T-helper 17 cell (primary cell): ENCODE measurements around the gene DAW1. TPM values are rescaled to one million over a fixed set of nuclear protein-coding genes. Genes with fewer than 3 reads are reported as not detected.

Source experiments
- ATAC-seq: fragments of 150-1000 bp; cut with Tn5 transposase; 2 replicates; pipeline ENCODE4 v1.10.0; 2021; ENCODE audit warnings: mild to moderate bottlenecking, moderate library complexity
- DNase-seq, 3 donors: peaks; one replicate each; pipeline versions ENCODE4 v3.0.0 to v3.0.0-alpha.2; 2020 to 2021
- H3K9me3 ChIP-seq: one replicate; pipeline ENCODE4 v1.7.0; 2013; ENCODE audit warnings: low read length, mild to moderate bottlenecking; ENCODE audit not compliant: control insufficient read depth, poor library complexity, severe bottlenecking
- H3K27ac Mint-ChIP-seq: one replicate; pipeline ENCODE4 v1.8.0; 2022; ENCODE audit warnings: mild to moderate bottlenecking, moderate library complexity, mixed read lengths
- H3K27me3 Mint-ChIP-seq: one replicate; pipeline ENCODE4 v1.8.0; 2022; ENCODE audit warnings: mixed read lengths
- H3K36me3 Mint-ChIP-seq: one replicate; pipeline ENCODE4 v1.8.0; 2022; ENCODE audit warnings: low read depth, mixed read lengths
- H3K4me1 Mint-ChIP-seq: one replicate; pipeline ENCODE4 v1.8.0; 2022; ENCODE audit warnings: mild to moderate bottlenecking, mixed read lengths
- H3K4me3 Mint-ChIP-seq: one replicate; pipeline ENCODE4 v1.8.0; 2022; ENCODE audit warnings: mild to moderate bottlenecking, moderate library complexity, mixed read lengths
- total RNA-seq, 4 donors: library from RNA in 2 of 4; stranded (reverse) in 2 of 4; gene quantifications; one replicate each; pipeline ENCODE4 v1.2.3 and lab custom pipeline; 2022 to 2026

DAW1 gene
- total RNA-seq, 2 donors from 2014 or later = not detected

GRCh38 chr2:227846831-227847230 is 24.6 kb upstream of the DAW1 start:
- ATAC-seq = no peak
- Mint-ChIP-seq H3K27ac (peak overlapping the region; percentile 100), H3K36me3 (no peaks in the 10 kb centered on the region), H3K27me3 (no peaks in the 10 kb centered on the region), H3K4me3 (peak overlapping the region; percentile 85), H3K4me1 (peaks cover 30% of the 10 kb centered on the region)
- DNase-seq = no peak
- no peaks in the 10 kb centered on the region for H3K9me3 ChIP-seq

- ATAC-seq (peak; percentile 44), DNase-seq (no peak)
- Mint-ChIP-seq H3K27me3 (no peaks in the 10 kb centered on the region), H3K4me1 (peaks cover 30% of the 10 kb centered on the region), H3K36me3 (no peaks in the 10 kb centered on the region), H3K27ac (peak overlapping the region; percentile 100), H3K4me3 (peak overlapping the region; percentile 85)
- H3K9me3 ChIP-seq = no peaks in the 10 kb centered on the region
These were observed 23.3 kb upstream of the DAW1 start for GRCh38 chr2:227848146-227848545.

- Mint-ChIP-seq H3K36me3 (no peaks in the 10 kb centered on the region), H3K4me1 (peaks cover 31% of the 10 kb centered on the region), H3K27ac (peak overlapping the region; percentile 100), H3K4me3 (peak overlapping the region; percentile 85), H3K27me3 (no peaks in the 10 kb centered on the region)
- peak in 2 of 3 donors; percentile 20 to 45 for DNase-seq
- H3K9me3 ChIP-seq = no peaks in the 10 kb centered on the region
- peak; percentile 92 for ATAC-seq
These were observed 22.8 kb upstream of the DAW1 start for GRCh38 chr2:227848586-227848985.

DNA sequence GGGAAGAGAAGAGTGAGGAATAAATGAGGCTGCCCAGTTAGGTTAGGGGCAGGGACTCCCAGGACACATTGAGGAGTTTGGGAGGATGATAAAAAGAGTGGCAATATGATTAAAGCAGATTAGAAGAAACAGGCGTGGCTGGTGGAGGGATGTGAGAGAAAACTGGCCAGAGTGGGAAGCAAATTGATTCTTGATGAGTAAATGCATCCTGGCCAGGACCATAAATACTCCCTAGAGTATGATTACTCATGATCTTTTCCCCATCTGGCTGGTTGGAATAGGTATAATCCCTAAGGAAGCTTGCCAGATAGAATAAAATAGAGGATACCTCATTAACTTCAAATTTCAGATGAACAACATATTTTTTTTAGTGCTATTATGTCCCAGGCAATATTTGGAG is 21.5 kb upstream of the DAW1 start:
- H3K4me1 Mint-ChIP-seq = peaks cover 30% of the 10 kb centered on the region
- H3K36me3 Mint-ChIP-seq = no peaks in the 10 kb centered on the region
- DNase-seq (no peak), ATAC-seq (no peak)
- no peaks in the 10 kb centered on the region for H3K27me3 Mint-ChIP-seq
- H3K27ac Mint-ChIP-seq = peak overlapping the region; percentile 100
- H3K4me3 Mint-ChIP-seq = peak overlapping the region; percentile 25
- no peaks in the 10 kb centered on the region for H3K9me3 ChIP-seq

DNA sequence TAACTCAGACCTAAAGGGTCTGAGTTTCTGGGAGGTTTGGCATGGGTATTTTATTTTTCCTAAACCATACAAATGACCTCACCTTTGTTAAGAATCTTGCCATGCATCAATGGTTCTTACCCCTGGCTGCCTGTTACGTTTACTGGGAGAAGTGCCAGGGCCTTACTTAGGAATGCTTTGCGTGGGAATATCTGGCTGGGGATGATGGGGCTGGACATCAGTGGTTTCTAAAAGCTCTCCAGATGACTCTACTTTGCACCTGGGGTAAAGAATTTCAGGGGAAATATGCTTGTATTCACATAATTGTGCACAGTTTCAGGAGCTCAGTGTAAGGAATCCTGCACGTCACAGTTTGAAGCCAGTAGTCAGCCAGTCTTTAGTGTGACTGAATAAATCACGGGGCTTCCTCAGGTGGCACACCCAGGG is 18.2 kb upstream of the DAW1 start:
- H3K4me3 Mint-ChIP-seq = no peak overlapping the region
- peaks cover 21% of the 10 kb centered on the region for H3K4me1 Mint-ChIP-seq
- H3K9me3 ChIP-seq = no peaks in the 10 kb centered on the region
- H3K27me3 Mint-ChIP-seq = no peaks in the 10 kb centered on the region
- H3K36me3 Mint-ChIP-seq = no peaks in the 10 kb centered on the region
- no peak for ATAC-seq
- DNase-seq = no peak
- H3K27ac Mint-ChIP-seq = peak overlapping the region; percentile 100

DNA sequence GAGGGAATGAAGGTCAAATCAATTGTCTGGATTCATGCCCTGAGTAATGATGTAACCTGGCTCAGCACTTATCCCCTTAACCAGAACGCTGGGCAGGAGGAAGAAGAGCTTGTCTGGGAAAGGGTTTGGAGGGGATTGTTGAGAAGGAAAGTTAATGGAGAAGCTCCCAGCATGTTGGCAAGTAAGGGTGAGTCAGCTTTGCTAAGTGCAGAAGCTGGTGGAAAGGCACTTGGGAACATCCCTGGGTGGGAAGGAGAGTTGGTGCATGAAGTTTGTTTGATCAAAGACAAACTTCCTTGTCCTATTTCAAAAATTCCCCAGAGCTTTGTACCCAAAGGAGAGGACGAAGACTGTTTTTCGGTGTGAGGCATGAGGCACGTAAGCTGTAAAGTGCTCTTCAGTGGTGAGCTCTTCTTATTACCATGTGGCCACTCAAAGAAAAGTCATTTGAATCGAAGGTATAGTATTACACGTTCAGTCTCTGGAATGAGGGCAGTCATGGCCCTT is 17.6 kb upstream of the DAW1 start:
- no peak overlapping the region for H3K4me3 Mint-ChIP-seq
- no peaks in the 10 kb centered on the region for H3K9me3 ChIP-seq
- peaks cover 17% of the 10 kb centered on the region for H3K4me1 Mint-ChIP-seq
- DNase-seq (no peak), ATAC-seq (no peak)
- H3K36me3 Mint-ChIP-seq = no peaks in the 10 kb centered on the region
- H3K27ac Mint-ChIP-seq = peak overlapping the region; percentile 100
- no peaks in the 10 kb centered on the region for H3K27me3 Mint-ChIP-seq

DNA sequence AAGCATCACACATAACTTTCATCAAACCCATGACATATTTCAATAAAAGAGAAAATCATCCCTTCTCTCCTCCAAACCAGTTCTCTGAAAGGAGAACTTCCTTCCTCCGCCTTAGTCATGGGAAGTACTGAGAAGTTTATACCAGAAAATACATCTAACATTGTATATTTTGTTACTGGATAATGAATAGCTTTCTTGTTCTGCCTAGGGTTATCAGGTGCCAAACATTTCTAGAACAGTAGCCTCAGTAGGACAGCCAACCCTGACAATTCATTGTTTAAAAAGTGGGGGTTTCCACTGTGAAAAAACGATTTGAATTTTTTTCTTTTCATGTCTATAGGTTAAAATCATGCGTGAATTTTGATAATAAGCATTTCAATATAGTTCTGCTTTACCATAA is 16.0 kb upstream of the DAW1 start:
- Mint-ChIP-seq H3K27me3 (no peaks in the 10 kb centered on the region), H3K4me3 (no peak overlapping the region), H3K4me1 (peaks cover 15% of the 10 kb centered on the region), H3K36me3 (no peaks in the 10 kb centered on the region), H3K27ac (peak overlapping the region; percentile 100)
- no peak for DNase-seq
- no peaks in the 10 kb centered on the region for H3K9me3 ChIP-seq
- peak; percentile 61 for ATAC-seq

DNA sequence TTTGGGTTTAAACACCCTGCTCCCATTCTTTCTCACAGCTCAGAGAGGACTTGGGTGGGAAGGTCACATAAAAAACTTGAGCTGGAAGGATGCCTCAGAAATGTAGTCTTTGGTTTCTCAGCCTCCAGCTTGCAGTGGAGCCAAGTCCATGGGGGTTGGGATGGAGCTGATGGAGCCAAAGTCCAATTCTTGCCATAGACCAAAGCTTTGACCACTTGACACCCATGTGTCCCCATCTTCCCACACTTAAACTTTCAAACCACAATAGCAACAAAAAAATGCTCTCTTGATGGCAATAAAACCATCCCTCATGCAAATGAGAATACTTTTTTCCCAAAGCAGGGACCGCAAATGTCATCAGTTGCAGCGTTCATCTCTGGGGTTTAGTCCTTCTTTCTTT is 14.7 kb upstream of the DAW1 start:
- DNase-seq (no peak), ATAC-seq (no peak)
- Mint-ChIP-seq H3K36me3 (no peaks in the 10 kb centered on the region), H3K4me1 (peaks cover 15% of the 10 kb centered on the region), H3K4me3 (no peak overlapping the region), H3K27ac (peak overlapping the region; percentile 34), H3K27me3 (no peaks in the 10 kb centered on the region)
- H3K9me3 ChIP-seq = no peaks in the 10 kb centered on the region

DNA sequence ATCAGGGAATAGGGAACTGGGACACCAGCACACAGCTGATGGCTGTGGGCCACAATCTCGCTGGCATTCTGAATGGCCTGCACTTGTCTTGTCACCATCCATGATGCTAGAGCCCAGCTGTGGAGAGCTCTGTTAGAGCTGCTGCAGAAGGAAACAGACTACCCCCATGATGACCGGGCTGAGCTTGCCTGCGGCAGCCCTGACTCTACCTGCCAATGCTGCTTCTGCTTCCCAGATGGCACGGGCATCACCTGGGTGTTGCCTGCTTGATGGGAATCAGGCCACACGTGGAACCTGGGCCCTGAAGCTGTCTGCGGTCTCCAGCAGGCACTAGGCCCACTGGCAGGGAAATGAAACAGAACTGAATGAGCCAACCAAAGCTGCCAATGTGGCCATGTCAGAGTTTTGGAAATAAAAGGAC is 11.2 kb upstream of the DAW1 start:
- no peak for ATAC-seq
- Mint-ChIP-seq H3K27me3 (no peaks in the 10 kb centered on the region), H3K27ac (peak overlapping the region; percentile 93)

DNA sequence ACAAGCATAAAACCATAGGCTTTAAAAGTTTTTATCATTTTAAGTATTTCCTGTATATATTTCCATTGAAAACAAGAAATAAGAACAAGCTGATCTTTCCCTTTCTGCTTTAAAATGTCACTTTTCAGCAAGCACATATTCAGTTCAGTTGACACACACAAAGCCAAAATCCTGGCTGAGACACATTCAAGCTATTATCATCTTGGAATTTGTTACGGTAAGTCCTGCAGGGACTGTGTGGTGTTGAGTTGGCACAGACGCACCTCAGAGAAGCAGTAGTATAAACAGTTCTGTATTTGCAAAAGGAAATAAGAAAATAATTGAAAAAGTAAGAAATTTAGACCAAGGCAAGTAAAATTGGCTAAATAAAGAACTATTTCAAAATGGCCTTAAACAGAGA is 10.4 kb upstream of the DAW1 start:
- H3K9me3 ChIP-seq = no peaks in the 10 kb centered on the region
- no peak overlapping the region for H3K4me3 Mint-ChIP-seq
- no peaks in the 10 kb centered on the region for H3K36me3 Mint-ChIP-seq
- no peak for ATAC-seq
- no peaks in the 10 kb centered on the region for H3K27me3 Mint-ChIP-seq
- H3K27ac Mint-ChIP-seq = peak overlapping the region; percentile 93
- DNase-seq = no peak
- peaks cover 9% of the 10 kb centered on the region for H3K4me1 Mint-ChIP-seq

More for the DNA sequence above, 11.2 kb upstream of the DAW1 start:
- Mint-ChIP-seq H3K4me3 (peak overlapping the region; percentile 8), H3K4me1 (peaks cover 12% of the 10 kb centered on the region), H3K36me3 (no peaks in the 10 kb centered on the region)
- no peak for DNase-seq
- H3K9me3 ChIP-seq = no peaks in the 10 kb centered on the region

DNA sequence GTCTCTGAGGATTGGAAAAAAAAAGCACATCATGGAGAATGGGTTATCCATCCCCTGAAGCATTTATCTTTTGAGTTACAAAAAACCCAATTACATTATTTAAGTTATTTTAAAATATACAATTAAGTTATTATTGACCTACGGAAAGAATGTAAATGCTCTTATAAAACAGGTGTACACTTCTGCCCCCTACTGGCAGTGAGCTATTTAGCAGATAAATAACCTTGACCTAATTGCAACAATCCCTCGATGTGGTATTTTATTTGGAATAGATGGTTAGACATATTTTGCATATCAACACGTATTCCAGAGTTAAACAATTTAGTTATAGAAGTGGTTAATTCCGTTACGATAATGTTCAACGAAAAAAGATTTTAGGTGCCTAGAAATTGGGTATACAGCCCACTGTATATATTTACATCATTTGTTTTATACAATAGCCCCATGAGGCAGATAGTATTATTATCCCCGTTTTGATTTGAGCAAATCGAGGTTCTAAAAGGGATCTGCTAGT is 9.1 kb upstream of the DAW1 start:
- H3K9me3 ChIP-seq = no peaks in the 10 kb centered on the region
- Mint-ChIP-seq H3K4me3 (no peak overlapping the region), H3K27ac (peak overlapping the region; percentile 24), H3K4me1 (peaks cover 11% of the 10 kb centered on the region), H3K27me3 (no peaks in the 10 kb centered on the region), H3K36me3 (no peaks in the 10 kb centered on the region)
- peak; percentile 77 for ATAC-seq
- DNase-seq = peak in 1 of 3 donors; percentile 32

- Mint-ChIP-seq H3K36me3 (no peaks in the 10 kb centered on the region), H3K27ac (peak overlapping the region; percentile 77), H3K4me3 (no peak overlapping the region), H3K27me3 (no peaks in the 10 kb centered on the region), H3K4me1 (peaks cover 11% of the 10 kb centered on the region)
- no peaks in the 10 kb centered on the region for H3K9me3 ChIP-seq
- no peak for ATAC-seq
- DNase-seq = no peak
These were observed 8.5 kb upstream of the DAW1 start for GRCh38 chr2:227862741-227863588.

DNA sequence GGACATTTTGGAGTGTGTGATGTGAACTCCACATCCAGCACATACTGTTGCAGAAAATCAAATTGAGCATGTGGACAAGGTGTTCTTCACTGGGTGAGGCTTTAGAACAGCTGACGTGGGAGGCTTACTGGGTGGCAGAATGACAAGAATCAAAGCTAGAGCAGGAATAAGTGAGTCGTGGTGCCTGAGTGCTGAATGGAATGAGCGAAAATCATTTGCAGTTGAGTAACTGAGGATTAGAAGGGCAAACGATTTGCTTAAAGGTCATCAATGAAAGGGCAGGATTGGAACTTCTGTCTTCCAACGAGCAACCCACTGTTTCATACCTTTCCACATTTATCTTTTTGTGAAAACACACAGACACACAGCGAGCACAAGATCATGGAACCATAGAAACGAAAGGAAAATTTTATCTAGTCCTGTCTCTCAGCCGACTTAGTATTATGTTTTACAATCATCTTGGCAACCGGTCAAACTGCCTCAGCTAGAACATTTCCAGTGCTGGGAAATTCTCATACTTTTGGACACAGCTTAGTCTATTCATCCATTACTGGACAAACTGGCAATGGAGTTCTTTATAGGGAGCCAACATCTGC is 7.2 kb upstream of the DAW1 start:
- Mint-ChIP-seq H3K4me3 (no peak overlapping the region), H3K4me1 (peaks cover 11% of the 10 kb centered on the region), H3K27me3 (no peaks in the 10 kb centered on the region), H3K27ac (peak overlapping the region; percentile 77), H3K36me3 (no peaks in the 10 kb centered on the region)
- no peak for ATAC-seq
- no peaks in the 10 kb centered on the region for H3K9me3 ChIP-seq
- no peak for DNase-seq
